GDM1 (cell line): ENCODE results near the gene RNF187.
"Not testable (repeated sequence)": the region's sequence is repeated elsewhere in the genome, so short reads cannot be mapped to it uniquely, and the experiment has no call there.

Source experiments
- DNase-seq: peaks from one replicate; lab custom pipeline; 2025; lab: John Stamatoyannopoulos, UW

RNF187 gene

GRCh38 chr1:228488125-228488817 lies 1.1 kb downstream of the RNF187 start:
- no peak for DNase-seq

- no peak for DNase-seq
Observed at GRCh38 chr1:228488818-228489674, 1.9 kb downstream of the RNF187 start.

- no peak for DNase-seq
Observed at GRCh38 chr1:228490120-228491078, 3.2 kb downstream of the RNF187 start.

GRCh38 chr1:228493141-228494043 lies 6.2 kb downstream of the RNF187 start:
- no peak for DNase-seq

DNA sequence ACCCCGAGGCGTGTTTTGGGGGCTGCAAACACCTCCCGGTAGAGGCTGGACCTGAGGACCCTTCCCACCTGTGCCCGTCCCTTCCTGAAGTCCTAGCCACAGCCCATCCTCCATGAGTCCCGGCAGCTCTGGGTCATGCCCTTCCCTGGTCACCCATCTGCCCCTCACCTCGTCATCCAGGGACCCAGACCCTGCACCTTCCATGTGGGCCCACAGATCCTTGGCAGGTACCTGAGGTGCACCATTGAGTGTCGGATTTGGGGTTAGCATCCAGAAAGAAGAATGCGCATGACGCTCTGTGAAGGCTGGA lies 6.8 kb downstream of the RNF187 start:
- no peak for DNase-seq

DNA sequence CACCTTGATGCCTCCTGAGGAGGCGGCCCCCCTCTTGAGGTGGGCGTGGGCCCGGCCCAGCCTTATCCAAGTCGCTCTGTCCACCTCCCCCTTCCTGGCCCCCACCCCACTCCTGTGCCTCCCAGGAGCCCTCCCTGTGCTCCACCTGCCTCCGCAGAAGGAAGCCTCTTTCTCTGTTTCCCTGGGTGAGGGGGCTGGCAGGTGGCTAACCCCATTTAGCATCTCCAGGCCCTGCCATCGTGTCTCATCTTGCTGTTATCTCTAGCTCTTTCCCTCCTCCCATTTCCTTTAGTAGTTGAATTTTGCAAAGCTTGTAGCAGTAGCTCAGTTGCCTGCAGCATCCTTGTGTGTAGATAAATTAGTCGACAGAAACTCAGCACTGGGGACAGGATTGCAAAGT lies 7.2 kb downstream of the RNF187 start:
- DNase-seq: no peak

GRCh38 chr1:228494970-228495853 lies 8.0 kb downstream of the RNF187 start:
- no peak for DNase-seq

DNA sequence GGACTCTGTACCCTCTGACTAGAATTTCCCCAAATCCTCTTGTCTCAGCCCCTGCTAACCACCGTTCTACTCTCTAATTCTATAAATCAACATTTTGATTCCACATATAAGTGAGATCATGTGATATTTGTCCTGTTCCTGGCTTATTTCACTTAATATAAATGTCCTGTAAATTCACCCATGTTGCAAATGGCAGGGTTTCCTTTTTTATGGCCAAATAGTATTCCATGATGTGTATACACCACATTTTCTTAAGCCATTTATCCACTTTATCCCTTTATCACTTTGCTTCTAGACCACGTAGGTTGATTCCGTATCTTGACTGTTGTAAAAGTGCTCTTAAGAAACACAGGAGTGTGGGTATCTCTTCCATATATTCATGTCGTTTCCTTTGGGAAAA lies 8.9 kb downstream of the RNF187 start:
- no peak for DNase-seq

- DNase-seq: no peak
Observed at GRCh38 chr1:228496494-228496893, 9.3 kb downstream of the RNF187 start.

DNA sequence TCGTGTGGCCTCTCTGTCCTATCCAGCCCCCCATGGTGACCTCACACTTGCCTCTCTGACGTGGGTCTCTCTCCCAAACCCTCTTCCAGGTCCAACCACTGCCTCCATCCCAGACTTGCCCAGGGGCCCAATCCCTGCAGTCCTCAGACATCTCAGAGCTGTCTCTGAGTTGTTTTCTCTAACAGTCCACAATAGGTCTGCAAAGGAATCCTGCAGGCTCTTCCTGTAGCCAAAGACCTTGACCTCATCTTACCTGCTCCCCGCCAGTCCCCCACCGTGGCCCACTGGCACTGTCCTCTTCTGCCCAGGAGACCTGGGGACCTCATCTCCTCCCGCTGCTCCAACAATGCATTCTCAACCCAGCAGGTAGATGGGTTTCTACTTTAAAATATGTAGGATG lies 10.0 kb downstream of the RNF187 start:
- DNase-seq: no peak

GRCh38 chr1:228497817-228498216 lies 10.6 kb downstream of the RNF187 start:
- no peak for DNase-seq

DNA sequence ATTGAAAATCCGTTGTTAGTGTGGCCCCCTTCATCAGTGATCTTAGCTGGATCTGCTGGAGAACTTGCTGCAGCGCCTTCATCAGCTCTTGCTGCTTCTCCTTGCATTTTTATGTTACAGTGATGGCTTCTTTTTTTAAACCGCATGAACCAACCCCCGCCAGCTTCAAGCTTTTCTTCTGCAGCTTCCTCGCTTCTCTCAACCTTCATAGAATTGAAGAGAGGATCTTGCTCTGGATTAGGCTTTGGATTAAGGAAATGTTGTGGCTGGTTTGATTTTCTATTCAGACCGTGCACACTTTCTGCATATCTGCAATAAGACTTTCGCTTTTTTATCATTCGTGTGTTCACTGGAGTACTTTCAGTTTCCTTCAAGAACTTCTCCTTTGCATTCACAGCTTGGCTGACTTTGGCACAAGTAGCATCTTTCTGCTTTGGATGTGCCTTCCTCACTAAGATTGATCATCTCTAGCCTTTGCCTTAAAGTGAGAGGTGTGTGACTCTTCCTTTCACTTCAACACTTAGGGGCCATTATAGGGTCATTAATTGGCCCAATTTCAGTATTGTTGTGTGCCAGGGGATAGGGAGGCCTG lies 13.1 kb downstream of the RNF187 start:
- DNase-seq: no peak

DNA sequence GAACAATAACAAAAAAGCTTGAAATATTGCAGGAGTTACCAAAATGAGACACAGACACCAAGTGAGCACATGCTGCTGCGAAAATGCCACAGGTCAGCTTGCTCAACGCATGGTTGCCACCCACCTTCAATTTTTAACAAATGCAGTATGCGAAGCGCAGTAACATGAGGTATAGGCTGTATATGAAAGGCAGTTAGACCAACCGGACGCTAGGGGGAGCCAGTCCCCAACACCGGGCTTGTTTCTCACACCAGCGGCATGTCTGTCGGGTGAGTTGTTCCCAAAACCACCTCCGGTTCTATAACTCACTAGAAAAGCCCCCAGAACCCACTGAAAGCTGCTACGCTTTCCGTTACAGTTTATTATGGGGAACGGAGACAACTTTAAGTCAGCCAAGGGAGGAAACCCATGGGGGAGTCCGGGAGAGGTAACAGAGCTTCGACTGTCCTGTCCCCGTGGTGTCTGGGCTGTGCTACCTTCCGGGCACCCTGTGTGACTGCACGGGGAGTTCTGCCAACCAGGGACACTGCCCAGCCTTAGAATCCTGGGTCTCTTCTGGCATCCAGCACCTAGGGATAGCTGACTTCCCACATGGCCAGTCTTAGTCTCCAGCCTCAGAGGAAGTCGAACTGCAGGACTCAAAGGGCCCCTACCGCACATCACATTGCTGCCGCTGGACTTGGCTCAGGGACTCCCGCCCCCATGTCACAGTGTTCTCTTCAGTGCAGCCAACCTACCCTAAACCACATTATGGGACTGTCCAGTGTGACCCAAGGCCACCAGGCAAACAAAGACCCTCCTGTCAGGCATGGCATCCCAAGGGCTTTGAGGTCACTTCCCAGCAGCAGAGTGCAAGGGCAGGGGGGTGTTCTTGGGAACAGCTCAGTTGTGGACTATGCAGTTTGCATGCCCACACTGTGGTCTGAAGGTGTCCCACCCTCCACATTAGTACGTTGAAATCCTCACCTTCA lies 14.0 kb downstream of the RNF187 start:
- DNase-seq: peak; percentile 77

DNA sequence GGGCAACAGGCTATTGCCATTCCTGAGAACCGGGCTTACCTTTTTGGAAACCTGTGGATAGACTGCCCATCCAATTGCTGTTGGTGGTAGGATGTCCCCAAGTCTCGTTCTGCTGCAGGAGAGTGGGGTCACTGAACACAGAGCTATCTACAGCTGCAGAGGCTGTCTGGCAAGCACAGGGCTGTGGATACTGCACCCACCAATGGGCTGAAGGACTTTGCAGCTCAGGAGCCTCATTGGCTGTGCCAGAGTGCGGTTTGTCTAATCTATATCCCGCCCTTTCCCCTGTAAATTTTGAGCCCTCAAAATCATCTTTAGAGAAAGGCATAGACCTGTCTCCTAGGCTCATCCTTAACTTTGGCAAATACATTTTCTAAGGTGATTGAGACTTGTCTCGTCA lies 15.3 kb downstream of the RNF187 start:
- DNase-seq: no peak

DNA sequence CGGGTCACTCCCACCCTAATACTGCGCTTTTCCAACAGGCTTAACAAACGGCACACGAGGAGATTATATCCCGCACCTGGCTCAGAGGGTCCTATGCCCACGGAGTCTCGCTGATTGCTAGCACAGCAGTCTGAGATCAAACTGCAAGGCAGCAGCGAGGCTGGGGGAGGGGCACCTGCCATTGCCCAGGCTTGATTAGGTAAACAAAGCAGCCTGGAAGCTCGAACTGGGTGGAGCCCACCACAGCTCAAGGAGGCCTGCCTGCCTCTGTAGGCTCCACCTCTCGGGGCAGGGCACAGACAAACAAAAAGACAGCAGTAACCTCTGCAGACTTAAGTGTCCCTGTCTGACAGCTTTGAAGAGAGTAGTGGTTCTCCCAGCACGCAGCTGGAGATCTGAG lies 18.8 kb downstream of the RNF187 start:
- not testable (repeated sequence) for DNase-seq

GRCh38 chr1:228507961-228508652 lies 20.9 kb downstream of the RNF187 start:
- DNase-seq: no peak

GRCh38 chr1:228508840-228509415 lies 21.7 kb downstream of the RNF187 start:
- no peak for DNase-seq
